Liver (tissue), 3 donors: ENCODE measurements around the gene IL1RAPL1.

ENCODE experiments used
- FOXA2 ChIP-seq: IDR thresholded peaks from 2 replicates; pipeline ENCODE4 v1.6.1; 2016; ENCODE audit warnings: antibody characterized with exemption
- GABPA ChIP-seq, 2 donors: IDR thresholded peaks in 1 of 2; conservative IDR thresholded peaks in 1 of 2; 2 replicates each; pipeline ENCODE4 v1.6.1; 2016; ENCODE audit warnings: antibody characterized with exemption in 2 of 2, mild to moderate bottlenecking in 1 of 2, moderate library complexity in 1 of 2
- JUND ChIP-seq, 2 donors: IDR thresholded peaks; 2 replicates each; pipeline ENCODE4 v1.6.1; 2016; ENCODE audit warnings: antibody characterized with exemption in 2 of 2
- NR2F2 ChIP-seq: IDR thresholded peaks from 2 replicates; pipeline ENCODE4 v1.6.1; 2016; ENCODE audit warnings: antibody characterized with exemption
- RAD21 ChIP-seq, 2 donors: IDR thresholded peaks; 2 replicates each; pipeline ENCODE4 v1.6.1; 2016; ENCODE audit warnings: antibody characterized with exemption in 2 of 2, mild to moderate bottlenecking in 2 of 2
- RXRA ChIP-seq, 2 donors: IDR thresholded peaks; 2 replicates each; pipeline ENCODE4 v1.6.1; 2017 to 2018; ENCODE audit warnings: antibody characterized with exemption in 2 of 2, mild to moderate bottlenecking in 1 of 2
- SP1 ChIP-seq: IDR thresholded peaks from 2 replicates; pipeline ENCODE4 v1.6.1; 2018; ENCODE audit warnings: antibody characterized with exemption, mild to moderate bottlenecking
- TAF1 ChIP-seq: conservative IDR thresholded peaks from 2 replicates; pipeline ENCODE4 v1.6.1; 2016; ENCODE audit warnings: antibody characterized with exemption, mild to moderate bottlenecking
- YY1 ChIP-seq: IDR thresholded peaks from 2 replicates; pipeline ENCODE4 v1.6.1; 2016; ENCODE audit warnings: antibody characterized with exemption, mild to moderate bottlenecking
- TF ChIP-seq, protein P1 (sequence below): IDR thresholded peaks from 2 replicates; pipeline ENCODE4 v1.6.1; 2016; ENCODE audit warnings: antibody characterized with exemption
- TF ChIP-seq, protein P2 (sequence below): fragments of 150-350 bp; IDR thresholded peaks from 2 replicates; pipeline ENCODE4 v1.5.1; 2017; ENCODE audit warnings: improper control_type of control experiment, low read depth, low read length; ENCODE audit not compliant: missing input control
- TF ChIP-seq, protein P3 (sequence below): IDR thresholded peaks from 2 replicates; pipeline ENCODE4 v1.6.1; 2016; ENCODE audit warnings: antibody characterized with exemption, mild to moderate bottlenecking
- TF ChIP-seq, protein P4 (sequence below): IDR thresholded peaks from 2 replicates; pipeline ENCODE4 v1.6.1; 2016; ENCODE audit warnings: antibody characterized with exemption
- TF ChIP-seq, protein P5 (sequence below): IDR thresholded peaks from 2 replicates; pipeline ENCODE4 v1.6.1; 2016; ENCODE audit warnings: antibody characterized with exemption
- donor health status: healthy.
- donor health status: healthy.

DNA sequence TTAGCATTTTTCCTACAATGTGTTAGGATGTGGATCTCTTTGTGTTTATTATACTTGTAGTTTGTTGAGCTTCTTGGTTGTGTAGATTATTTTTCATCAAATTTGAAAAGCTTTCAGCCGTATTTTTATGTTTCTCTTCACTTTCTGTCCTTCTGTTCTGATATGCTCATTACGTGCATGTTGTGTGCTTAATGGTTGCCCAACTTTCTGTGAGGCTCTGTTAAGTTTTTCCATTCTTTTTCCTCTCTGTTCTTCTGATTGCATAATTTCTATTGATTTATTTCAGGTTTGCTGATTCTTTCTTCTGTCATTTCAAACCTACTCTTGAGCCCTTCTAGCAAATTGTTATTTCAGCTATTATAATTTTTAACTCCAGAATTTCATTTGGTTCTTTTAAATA is 478.2 kb downstream of the IL1RAPL1 start:
- TF ChIP-seq RXRA (IDR thresholded peaks at IDR 0.05) (no peak), JUND (IDR thresholded peaks at IDR 0.05) (no peak), SP1 (no peak), TAF1 (no peak), RAD21 (IDR thresholded peaks at IDR 0.05) (no peak), GABPA (IDR thresholded peaks at IDR 0.05 in 1 of 2, conservative IDR thresholded peaks at IDR 0.05 in 1 of 2) (no peak), YY1 (no peak), NR2F2 (no peak), FOXA2 (no peak)
- TF ChIP-seq, protein P1, sequence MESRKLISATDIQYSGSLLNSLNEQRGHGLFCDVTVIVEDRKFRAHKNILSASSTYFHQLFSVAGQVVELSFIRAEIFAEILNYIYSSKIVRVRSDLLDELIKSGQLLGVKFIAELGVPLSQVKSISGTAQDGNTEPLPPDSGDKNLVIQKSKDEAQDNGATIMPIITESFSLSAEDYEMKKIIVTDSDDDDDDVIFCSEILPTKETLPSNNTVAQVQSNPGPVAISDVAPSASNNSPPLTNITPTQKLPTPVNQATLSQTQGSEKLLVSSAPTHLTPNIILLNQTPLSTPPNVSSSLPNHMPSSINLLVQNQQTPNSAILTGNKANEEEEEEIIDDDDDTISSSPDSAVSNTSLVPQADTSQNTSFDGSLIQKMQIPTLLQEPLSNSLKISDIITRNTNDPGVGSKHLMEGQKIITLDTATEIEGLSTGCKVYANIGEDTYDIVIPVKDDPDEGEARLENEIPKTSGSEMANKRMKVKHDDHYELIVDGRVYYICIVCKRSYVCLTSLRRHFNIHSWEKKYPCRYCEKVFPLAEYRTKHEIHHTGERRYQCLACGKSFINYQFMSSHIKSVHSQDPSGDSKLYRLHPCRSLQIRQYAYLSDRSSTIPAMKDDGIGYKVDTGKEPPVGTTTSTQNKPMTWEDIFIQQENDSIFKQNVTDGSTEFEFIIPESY = no peak
- TF ChIP-seq, protein P2, sequence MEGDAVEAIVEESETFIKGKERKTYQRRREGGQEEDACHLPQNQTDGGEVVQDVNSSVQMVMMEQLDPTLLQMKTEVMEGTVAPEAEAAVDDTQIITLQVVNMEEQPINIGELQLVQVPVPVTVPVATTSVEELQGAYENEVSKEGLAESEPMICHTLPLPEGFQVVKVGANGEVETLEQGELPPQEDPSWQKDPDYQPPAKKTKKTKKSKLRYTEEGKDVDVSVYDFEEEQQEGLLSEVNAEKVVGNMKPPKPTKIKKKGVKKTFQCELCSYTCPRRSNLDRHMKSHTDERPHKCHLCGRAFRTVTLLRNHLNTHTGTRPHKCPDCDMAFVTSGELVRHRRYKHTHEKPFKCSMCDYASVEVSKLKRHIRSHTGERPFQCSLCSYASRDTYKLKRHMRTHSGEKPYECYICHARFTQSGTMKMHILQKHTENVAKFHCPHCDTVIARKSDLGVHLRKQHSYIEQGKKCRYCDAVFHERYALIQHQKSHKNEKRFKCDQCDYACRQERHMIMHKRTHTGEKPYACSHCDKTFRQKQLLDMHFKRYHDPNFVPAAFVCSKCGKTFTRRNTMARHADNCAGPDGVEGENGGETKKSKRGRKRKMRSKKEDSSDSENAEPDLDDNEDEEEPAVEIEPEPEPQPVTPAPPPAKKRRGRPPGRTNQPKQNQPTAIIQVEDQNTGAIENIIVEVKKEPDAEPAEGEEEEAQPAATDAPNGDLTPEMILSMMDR = no peak
- TF ChIP-seq, protein P3, sequence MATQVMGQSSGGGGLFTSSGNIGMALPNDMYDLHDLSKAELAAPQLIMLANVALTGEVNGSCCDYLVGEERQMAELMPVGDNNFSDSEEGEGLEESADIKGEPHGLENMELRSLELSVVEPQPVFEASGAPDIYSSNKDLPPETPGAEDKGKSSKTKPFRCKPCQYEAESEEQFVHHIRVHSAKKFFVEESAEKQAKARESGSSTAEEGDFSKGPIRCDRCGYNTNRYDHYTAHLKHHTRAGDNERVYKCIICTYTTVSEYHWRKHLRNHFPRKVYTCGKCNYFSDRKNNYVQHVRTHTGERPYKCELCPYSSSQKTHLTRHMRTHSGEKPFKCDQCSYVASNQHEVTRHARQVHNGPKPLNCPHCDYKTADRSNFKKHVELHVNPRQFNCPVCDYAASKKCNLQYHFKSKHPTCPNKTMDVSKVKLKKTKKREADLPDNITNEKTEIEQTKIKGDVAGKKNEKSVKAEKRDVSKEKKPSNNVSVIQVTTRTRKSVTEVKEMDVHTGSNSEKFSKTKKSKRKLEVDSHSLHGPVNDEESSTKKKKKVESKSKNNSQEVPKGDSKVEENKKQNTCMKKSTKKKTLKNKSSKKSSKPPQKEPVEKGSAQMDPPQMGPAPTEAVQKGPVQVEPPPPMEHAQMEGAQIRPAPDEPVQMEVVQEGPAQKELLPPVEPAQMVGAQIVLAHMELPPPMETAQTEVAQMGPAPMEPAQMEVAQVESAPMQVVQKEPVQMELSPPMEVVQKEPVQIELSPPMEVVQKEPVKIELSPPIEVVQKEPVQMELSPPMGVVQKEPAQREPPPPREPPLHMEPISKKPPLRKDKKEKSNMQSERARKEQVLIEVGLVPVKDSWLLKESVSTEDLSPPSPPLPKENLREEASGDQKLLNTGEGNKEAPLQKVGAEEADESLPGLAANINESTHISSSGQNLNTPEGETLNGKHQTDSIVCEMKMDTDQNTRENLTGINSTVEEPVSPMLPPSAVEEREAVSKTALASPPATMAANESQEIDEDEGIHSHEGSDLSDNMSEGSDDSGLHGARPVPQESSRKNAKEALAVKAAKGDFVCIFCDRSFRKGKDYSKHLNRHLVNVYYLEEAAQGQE = no peak
- TF ChIP-seq, protein P4, sequence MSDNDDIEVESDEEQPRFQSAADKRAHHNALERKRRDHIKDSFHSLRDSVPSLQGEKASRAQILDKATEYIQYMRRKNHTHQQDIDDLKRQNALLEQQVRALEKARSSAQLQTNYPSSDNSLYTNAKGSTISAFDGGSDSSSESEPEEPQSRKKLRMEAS = no peak
- TF ChIP-seq, protein P5, sequence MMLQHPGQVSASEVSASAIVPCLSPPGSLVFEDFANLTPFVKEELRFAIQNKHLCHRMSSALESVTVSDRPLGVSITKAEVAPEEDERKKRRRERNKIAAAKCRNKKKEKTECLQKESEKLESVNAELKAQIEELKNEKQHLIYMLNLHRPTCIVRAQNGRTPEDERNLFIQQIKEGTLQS = no peak
